Right renal cortex interstitium (tissue), 3 donors: Measurements from ENCODE around the gene ZC3H8. TPM values are rescaled to one million over a fixed set of nuclear protein-coding genes. Genes with fewer than 3 reads are reported as not detected.
"Not testable (repeated sequence)": the region's sequence is repeated elsewhere in the genome, so short reads cannot be mapped to it uniquely, and the experiment has no call there.

Experiments used
- DNase-seq, 3 donors: peaks; one replicate each; pipeline ENCODE4 v3.0.0-alpha.2; 2013; ENCODE audit warnings: low read depth in 3 of 3, low spot score in 2 of 3
- polyA plus RNA-seq, 3 donors: library from polyadenylated mRNA; unstranded; fragments of 120-200 nt; gene quantifications; one replicate each; pipeline ENCODE4 v1.2.1, GENCODE V29; 2013; ENCODE audit not compliant: insufficient read length in 3 of 3

Gene ZC3H8
- polyA plus RNA-seq, 3 donors, result 15.3 to 18.4 (median 17.5) TPM

- DNase-seq, result no peak
Observed at GRCh38 chr2:112260295-112260625, 5.4 kb upstream of the ZC3H8 start.

GRCh38 chr2:112259509-112260294 lies 4.9 kb upstream of the ZC3H8 start:
- peak; percentile 51 to 69 (median 63) for DNase-seq

DNA sequence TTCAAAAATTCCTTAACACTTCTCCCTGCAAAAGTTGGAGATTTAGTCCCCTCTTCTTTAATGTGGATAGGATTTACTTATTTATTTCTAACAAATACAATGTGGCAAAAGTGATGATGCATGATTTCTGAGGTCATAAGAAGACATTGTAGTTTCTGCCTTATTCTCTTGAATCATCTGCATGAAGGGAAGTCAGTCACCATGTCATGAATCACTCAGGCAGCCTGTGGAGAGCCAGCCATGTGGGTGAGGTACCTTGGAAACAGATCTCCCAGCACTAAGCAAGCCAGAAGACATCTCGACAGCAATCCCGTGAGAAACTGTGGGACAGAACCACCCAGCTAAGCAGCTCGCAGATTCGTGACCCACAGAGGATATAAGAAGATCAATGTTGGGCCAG lies 2.7 kb upstream of the ZC3H8 start:
- DNase-seq, result no peak

- DNase-seq, result no peak
Observed at GRCh38 chr2:112256654-112257053, 1.8 kb upstream of the ZC3H8 start.

DNA sequence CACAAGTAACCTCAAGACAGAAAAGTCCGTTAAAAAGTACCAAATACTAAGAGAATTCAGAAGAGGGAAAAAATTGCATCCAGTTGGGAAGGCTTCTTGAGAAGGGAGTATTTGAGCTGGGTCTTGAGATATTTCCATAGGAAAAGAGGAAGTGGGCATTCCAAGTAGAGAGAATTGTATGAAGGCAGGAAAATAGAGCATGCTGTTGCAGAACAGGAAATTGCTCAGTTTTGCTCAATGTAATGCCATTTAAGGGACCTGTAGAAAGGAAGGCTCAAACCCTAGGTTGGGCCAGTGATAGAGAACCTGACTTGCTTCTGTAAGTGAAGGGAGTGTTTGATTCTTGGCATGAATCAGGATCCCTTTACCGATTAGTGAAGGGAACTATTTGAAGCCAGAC lies 1.0 kb upstream of the ZC3H8 start:
- no peak for DNase-seq

DNA sequence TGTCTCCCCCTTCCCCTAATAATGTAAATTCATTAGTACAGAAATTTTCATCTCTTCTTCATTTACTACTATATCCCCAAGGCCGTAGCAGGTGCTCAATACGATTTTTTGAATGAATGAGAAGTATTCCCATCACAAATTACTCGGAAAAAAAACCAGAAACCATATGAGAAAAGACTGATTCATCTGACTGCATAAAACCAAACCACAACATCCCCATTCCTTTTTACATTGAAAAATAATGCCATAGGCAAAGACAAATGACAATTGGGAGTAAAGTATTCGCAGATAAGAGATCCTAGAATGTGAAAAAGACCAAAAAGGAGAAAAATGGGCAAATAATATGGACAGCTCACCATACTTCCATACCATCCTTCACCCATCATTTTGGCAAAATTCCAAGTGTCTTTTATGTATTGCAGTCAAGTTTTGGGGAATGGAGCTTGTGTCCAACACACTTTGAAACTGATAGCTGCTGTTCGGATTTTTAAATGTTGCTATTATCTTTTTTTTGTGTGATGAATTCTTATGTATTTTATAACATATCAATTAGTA lies 1.5 kb downstream of the ZC3H8 start:
- no peak for DNase-seq

GRCh38 chr2:112251271-112251670 lies 3.6 kb downstream of the ZC3H8 start:
- no peak for DNase-seq

DNA sequence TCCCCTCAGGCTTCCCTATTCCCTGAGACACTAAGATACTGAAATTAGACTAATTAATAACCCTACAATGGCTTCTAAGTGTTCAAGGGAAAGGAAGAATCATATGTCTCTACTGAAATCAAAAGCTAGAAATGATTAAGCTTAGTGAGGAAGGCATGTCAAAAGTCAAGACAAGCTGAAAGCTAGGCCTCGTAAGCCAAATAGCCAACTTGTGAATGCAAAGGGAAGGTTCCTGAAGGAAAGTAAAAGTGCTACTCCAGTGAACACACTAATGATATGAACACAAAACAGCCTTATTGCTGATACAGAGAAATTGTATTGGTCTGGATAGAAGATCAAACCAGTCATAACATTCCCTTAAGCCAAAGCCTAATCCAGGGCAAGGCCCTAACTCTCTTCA lies 10.0 kb downstream of the ZC3H8 start:
- DNase-seq, result no peak

GRCh38 chr2:112243233-112243632 lies 11.6 kb downstream of the ZC3H8 start:
- DNase-seq, result no peak

- no peak for DNase-seq
Observed at GRCh38 chr2:112242384-112242783, 12.5 kb downstream of the ZC3H8 start.

DNA sequence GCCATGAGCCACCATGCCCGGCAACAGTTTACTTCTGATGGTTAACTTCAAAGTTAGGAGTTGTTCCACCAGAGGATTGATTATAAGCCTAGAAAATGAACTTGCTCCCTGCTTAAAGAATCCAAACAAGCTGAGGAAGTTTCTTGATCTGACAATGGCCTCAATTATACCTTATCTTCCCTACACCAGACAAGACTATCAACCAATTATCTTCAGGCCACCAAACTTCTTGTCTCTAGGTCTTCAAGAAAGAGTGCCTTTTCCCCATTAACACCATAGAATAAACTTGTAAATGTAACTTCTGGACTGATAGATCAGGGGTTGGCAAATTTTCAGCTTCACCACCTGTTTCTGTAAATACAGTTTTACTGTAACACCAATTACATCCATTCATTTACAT lies 15.0 kb downstream of the ZC3H8 start:
- DNase-seq, result no peak

GRCh38 chr2:112230371-112230770 lies 24.5 kb downstream of the ZC3H8 start:
- no peak for DNase-seq

DNA sequence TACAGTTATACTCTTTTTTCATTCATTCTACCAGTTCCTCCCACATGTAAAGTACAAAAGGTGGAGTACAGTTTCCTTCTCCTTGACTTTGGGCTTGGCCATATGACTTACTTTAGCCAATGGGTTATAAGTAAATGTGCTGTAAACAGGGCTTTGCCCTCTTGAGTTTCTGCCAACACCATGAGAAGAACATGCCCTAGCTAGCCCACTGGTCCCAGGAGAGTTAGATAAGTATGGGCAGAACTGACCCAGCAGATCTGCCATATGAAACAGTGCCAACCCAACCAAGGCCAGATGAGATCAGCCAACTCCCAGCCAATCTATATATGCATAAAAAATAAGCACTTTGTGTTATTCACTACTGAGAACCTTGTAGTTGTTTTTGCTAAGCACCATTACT lies 25.5 kb downstream of the ZC3H8 start:
- no peak for DNase-seq

GRCh38 chr2:112220831-112221230 lies 34.0 kb downstream of the ZC3H8 start:
- no peak for DNase-seq

GRCh38 chr2:112220186-112220585 lies 34.7 kb downstream of the ZC3H8 start:
- no peak for DNase-seq

DNA sequence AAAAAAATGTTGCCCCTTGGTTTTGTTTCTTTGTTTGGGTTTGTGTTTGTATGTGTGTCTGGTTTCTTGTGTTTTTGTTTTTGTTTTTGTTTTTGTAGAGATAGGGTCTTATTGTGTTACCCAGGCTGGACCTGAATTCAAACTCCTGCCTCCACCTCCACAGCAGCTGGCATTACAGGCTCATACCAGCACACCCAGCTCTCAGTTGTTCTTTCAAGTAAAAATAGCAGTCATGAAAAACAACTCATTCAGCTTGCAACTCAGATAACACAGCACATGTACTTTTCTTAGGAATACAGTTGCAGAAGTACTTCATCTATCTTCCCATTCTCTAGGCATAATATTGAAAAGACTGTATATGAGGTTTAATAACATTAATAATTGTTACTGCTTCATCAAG lies 37.0 kb downstream of the ZC3H8 start:
- no peak for DNase-seq

- no peak for DNase-seq
Observed at GRCh38 chr2:112216167-112216566, 38.7 kb downstream of the ZC3H8 start.

DNA sequence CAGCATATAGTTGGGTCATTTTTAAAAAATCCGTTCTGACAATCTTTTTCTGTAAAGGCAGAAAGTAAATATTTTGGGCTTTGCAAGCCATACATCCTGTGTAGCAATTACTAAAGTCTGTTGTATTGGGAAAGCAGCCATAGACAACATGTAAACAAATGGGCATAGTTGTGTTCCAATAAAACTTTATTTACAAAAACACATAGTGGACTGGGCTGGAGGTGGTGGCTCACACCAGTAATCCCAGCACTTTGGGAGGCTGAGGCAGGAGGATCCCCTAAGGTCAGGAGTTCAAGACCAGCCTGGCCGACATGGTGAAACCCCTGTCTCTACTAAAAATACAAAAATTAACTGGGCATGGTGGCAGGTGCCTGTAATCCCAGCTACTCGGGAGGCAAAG lies 46.9 kb downstream of the ZC3H8 start:
- not testable (repeated sequence) for DNase-seq

DNA sequence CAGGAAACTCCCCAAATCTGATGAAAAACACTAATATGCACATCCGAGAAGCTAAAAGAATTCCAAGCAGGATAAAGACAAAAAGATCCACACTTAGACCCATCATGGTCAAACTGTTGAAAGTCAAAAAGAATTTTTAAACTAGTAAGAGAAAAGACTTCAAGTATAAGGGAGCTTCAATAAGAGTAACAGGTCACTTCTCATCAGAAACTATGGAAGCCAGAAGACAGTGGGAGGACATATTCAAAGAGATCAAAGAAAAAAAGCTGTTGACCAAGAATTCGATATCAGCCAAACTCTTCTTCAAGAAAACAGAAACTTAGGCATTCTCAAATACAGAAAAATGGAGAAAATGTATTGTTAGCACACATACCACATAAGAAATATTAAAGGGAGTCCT lies 50.4 kb downstream of the ZC3H8 start:
- no peak for DNase-seq

DNA sequence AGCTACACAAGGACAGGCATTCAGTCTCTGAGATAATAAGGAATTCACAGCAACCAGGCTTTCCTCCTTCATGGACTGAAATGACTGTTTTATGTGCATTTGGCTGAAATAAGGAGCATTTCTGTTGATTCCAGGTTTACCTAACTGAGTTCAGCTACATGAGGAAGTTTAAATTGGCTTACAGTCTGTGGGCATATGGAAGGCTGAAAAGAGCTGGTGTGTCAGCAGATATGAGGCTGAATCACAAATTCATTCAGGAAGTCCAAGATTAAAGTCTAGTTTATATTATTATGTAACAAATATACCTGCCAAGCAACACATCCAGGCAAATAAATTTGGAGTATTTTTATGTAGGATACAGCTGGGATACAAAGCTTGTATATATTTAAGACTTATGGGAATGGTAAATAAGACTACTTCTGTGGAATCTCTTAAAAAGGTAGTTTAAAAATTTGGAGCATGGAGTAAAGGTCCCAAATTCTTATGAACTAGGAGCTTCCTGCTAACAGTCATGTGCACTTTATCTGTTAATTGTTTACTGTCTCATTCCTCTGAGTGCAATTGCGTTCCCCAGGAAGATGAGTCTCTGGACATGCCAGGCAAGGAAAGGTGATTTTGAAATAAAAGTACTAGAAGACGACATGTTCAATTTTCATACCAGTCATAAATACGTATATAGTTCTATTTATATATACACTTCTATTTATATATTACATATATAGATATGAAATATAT lies 53.0 kb downstream of the ZC3H8 start:
- DNase-seq, result no peak

GRCh38 chr2:112199188-112199587 lies 55.7 kb downstream of the ZC3H8 start:
- DNase-seq, result no peak

DNA sequence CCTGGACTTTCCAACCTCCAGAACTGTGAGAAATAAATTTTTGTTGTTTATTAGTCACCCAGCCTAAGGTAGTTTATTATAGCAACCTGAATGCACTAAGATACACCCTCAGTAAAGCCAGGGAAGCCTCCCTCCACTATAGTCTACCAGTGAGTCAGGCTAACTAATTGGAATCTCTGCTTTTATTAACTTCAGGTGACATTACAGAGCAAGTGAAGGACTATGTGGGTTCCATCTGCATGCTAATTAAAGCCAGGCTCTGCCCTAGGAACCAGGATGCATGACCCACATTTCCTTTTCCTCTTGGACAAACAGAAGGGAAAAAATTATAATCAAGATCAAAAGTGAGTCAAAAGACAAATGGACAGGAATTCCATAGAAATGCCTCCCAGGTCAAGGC lies 56.1 kb downstream of the ZC3H8 start:
- DNase-seq, result no peak
